Suprapubic skin (tissue), 4 donors: ENCODE data around the gene FANCG. TPM values are rescaled to one million over a fixed set of nuclear protein-coding genes. Genes with fewer than 3 reads are reported as not detected.

Source experiments
- DNase-seq, 2 donors: peaks; one replicate each; pipeline ENCODE4 v3.0.0-alpha.2; 2019; ENCODE audit warnings: low spot score in 2 of 2
- H3K27ac ChIP-seq: fragments of 200-600 bp; sonication (generic); one replicate; pipeline ENCODE4 v1.5.1; 2019
- H3K27me3 ChIP-seq: fragments of 200-600 bp; sonication (generic); one replicate; pipeline ENCODE4 v1.5.1; 2019
- H3K36me3 ChIP-seq: fragments of 200-600 bp; sonication (generic); one replicate; pipeline ENCODE4 v1.5.1; 2019
- H3K4me1 ChIP-seq: fragments of 200-600 bp; sonication (generic); one replicate; pipeline ENCODE4 v1.5.1; 2019
- H3K4me3 ChIP-seq: fragments of 200-600 bp; sonication (generic); one replicate; pipeline ENCODE4 v1.5.1; 2019; ENCODE audit warnings: mild to moderate bottlenecking
- H3K9me3 ChIP-seq: fragments of 200-600 bp; sonication (generic); one replicate; pipeline ENCODE4 v1.5.1; 2019
- EP300 ChIP-seq: sonication (generic); formaldehyde crosslinking; IDR thresholded peaks from one replicate; pipeline ENCODE4 v1.6.1; 2017; ENCODE audit warnings: antibody characterized with exemption
- POLR2A ChIP-seq, 2 donors: fragments of 450-650 bp; IDR thresholded peaks; one replicate each; pipeline ENCODE4 v1.6.1; 2017; ENCODE audit warnings: antibody characterized with exemption in 2 of 2, mild to moderate bottlenecking in 2 of 2, moderate library complexity in 2 of 2
- POLR2AphosphoS5 ChIP-seq, 3 donors: sonication (generic); formaldehyde crosslinking; IDR thresholded peaks; one replicate each; pipeline ENCODE4 v1.6.1; 2017; ENCODE audit warnings: antibody characterized with exemption in 3 of 3
- WGBS: methylation state at CpG from one replicate; pipeline ENCODE4 v1.1.5; 2018; 5-methylcytosine and 5-hydroxymethylcytosine counted together
- total RNA-seq, 4 donors: library from RNA; depleted of rRNA; stranded (reverse); fragments of >200 nt; gene quantifications; one replicate each; pipeline ENCODE4 v1.1.0, GENCODE V29; 2016
- TF ChIP-seq, protein P1 (sequence below), 2 donors: fragments of 200-600 bp in 1 of 2; fragments of 450-650 bp in 1 of 2; sonication (generic) in 1 of 2; IDR thresholded peaks; one replicate each; pipeline ENCODE4 v1.5.1; 2016 to 2019; ENCODE audit warnings: antibody characterized with exemption in 2 of 2, mild to moderate bottlenecking in 1 of 2, moderate library complexity in 1 of 2

FANCG gene
- total RNA-seq, 4 donors from 2014 or later = 24.2 to 39.7 (median 28.3) TPM

DNA sequence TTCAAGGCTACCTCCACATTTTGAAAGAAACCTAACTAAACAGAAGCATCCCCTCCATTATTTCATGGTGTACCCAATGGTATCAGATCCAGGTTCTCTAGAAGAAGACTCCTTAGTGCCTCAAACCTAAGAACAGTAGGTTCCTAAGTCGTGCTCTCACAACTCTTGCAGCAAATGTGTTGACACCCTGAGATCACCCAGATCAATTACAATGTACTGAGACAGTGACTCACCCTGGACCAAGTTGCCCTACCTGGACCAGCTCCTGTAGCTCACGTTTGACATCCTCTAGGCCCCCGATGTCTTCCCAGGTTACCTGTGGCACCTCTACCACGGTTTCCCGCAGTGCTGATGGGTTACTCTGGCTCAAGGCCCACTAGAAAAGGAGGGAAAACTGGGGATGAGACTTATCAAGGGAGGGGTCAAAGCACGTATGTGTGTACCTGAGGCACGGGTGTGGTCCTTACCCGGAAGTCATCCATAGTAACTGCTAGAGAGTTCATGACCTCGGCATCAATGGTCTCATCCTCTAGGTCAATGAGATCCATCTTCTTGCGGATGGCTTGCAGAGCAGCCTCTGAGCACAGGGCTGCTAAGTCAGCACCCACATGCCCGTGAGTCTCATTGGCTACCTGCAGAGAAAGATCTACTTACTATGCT lies 19.1 kb downstream of the FANCG start:
- Histone ChIP-seq H3K36me3 (peaks cover 98% of the 10 kb centered on the region), H3K27ac (no peak overlapping the region), H3K4me1 (no peaks in the 10 kb centered on the region), H3K27me3 (no peaks in the 10 kb centered on the region), H3K4me3 (no peak overlapping the region), H3K9me3 (no peaks in the 10 kb centered on the region)
- DNase-seq = no peak
- WGBS = 93% methylated on average over 8 of the region's 11 CpGs
- TF ChIP-seq, protein P1, sequence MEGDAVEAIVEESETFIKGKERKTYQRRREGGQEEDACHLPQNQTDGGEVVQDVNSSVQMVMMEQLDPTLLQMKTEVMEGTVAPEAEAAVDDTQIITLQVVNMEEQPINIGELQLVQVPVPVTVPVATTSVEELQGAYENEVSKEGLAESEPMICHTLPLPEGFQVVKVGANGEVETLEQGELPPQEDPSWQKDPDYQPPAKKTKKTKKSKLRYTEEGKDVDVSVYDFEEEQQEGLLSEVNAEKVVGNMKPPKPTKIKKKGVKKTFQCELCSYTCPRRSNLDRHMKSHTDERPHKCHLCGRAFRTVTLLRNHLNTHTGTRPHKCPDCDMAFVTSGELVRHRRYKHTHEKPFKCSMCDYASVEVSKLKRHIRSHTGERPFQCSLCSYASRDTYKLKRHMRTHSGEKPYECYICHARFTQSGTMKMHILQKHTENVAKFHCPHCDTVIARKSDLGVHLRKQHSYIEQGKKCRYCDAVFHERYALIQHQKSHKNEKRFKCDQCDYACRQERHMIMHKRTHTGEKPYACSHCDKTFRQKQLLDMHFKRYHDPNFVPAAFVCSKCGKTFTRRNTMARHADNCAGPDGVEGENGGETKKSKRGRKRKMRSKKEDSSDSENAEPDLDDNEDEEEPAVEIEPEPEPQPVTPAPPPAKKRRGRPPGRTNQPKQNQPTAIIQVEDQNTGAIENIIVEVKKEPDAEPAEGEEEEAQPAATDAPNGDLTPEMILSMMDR (IDR thresholded peaks at IDR 0.05) = no peak
- TF ChIP-seq EP300 = no peak

- H3K27me3 ChIP-seq = no peaks in the 10 kb centered on the region
- H3K27ac ChIP-seq = no peak overlapping the region
- H3K4me3 ChIP-seq = no peak overlapping the region
- TF ChIP-seq POLR2A (IDR thresholded peaks at IDR 0.05) (no peak), POLR2AphosphoS5 (IDR thresholded peaks at IDR 0.05) (no peak), EP300 (no peak)
- TF ChIP-seq, protein P1 (IDR thresholded peaks at IDR 0.05) = no peak
- no peaks in the 10 kb centered on the region for H3K9me3 ChIP-seq
- WGBS = 92% methylated on average over 10 of the region's 10 CpGs
- peaks cover 98% of the 10 kb centered on the region for H3K36me3 ChIP-seq
- no peaks in the 10 kb centered on the region for H3K4me1 ChIP-seq
- no peak for DNase-seq
These were observed 20.3 kb downstream of the FANCG start for GRCh38 chr9:35059438-35059837.

DNA sequence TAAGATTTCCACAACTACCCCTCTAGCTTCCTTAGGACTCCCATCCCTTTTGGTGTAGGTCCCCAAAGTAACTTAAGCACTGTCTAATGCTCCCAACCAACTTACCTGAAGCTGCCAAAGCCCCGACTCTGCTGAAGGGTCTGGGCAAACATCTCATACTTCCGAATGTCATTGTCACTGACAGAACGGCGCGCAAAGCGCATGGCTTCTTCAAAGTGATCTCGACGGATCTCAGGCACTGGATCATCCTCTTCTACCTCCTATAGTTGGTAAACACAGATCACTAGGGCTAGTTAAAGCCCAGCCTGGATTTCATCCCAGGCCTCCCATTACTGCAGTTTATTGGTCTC lies 22.5 kb downstream of the FANCG start:
- Histone ChIP-seq H3K4me1 (no peaks in the 10 kb centered on the region), H3K9me3 (no peaks in the 10 kb centered on the region), H3K4me3 (no peak overlapping the region), H3K27ac (no peak overlapping the region), H3K36me3 (peaks cover 83% of the 10 kb centered on the region), H3K27me3 (no peaks in the 10 kb centered on the region)
- TF ChIP-seq POLR2A (IDR thresholded peaks at IDR 0.05) (no peak), POLR2AphosphoS5 (IDR thresholded peaks at IDR 0.05) (no peak)
- TF ChIP-seq, protein P1 (IDR thresholded peaks at IDR 0.05) = no peak
- no peak for DNase-seq
- 94% methylated on average over 8 of the region's 8 CpGs for WGBS

GRCh38 chr9:35056571-35057270 lies 23.0 kb downstream of the FANCG start:
- H3K27me3 ChIP-seq = no peaks in the 10 kb centered on the region
- TF ChIP-seq, protein P1 (IDR thresholded peaks at IDR 0.05) = no peak
- TF ChIP-seq POLR2A (IDR thresholded peaks at IDR 0.05) = no peak
- TF ChIP-seq POLR2AphosphoS5 (IDR thresholded peaks at IDR 0.05) = no peak
- no peak for TF ChIP-seq EP300
- H3K4me1 ChIP-seq = no peaks in the 10 kb centered on the region
- H3K27ac ChIP-seq = no peak overlapping the region
- no peak overlapping the region for H3K4me3 ChIP-seq
- 89% methylated on average over 9 of the region's 9 CpGs for WGBS
- DNase-seq = no peak
- peaks cover 83% of the 10 kb centered on the region for H3K36me3 ChIP-seq
- no peaks in the 10 kb centered on the region for H3K9me3 ChIP-seq

- Histone ChIP-seq H3K27me3 (no peaks in the 10 kb centered on the region), H3K9me3 (no peaks in the 10 kb centered on the region), H3K4me1 (no peaks in the 10 kb centered on the region), H3K27ac (no peak overlapping the region), H3K36me3 (peaks cover 73% of the 10 kb centered on the region), H3K4me3 (no peak overlapping the region)
- no peak for DNase-seq
- TF ChIP-seq POLR2A (IDR thresholded peaks at IDR 0.05) = no peak
- TF ChIP-seq POLR2AphosphoS5 (IDR thresholded peaks at IDR 0.05) = no peak
- TF ChIP-seq, protein P1 (IDR thresholded peaks at IDR 0.05) = no peak
- TF ChIP-seq EP300 = no peak
- 96% methylated on average over 14 of the region's 14 CpGs for WGBS
These were observed 24.7 kb downstream of the FANCG start for GRCh38 chr9:35054871-35055644.
